ENCODE data around the gene TFAP2B. TPM values are rescaled to one million over a fixed set of nuclear protein-coding genes. Genes with fewer than 3 reads are reported as not detected.

The TFAP2B gene
- total RNA-seq: 0.53 and 0.70 TPM in 2 replicates

DNA sequence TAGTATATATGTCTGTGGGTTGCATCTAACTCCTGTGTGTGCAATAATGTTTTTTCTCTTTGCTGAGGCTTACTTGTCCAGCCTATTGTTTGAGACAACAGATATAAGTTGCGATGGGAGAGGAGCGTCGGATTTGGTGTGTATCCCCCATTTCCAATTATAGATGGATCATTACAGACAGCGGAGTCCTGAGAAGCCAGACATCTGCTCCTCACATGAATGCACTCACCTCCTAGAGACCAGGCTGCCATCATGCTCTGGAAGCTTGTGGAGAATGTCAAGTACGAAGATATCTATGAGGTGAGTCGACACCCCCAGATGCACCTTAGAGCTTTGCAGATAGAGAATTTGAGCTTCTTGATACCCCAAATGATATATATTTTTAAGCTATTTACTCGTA, at the start of gene TFAP2B:
Gene TFAP2B (plus strand): TSS at position 199 of the 400 bp plus-strand sequence. CDS start 21 bp downstream, at position 220.

Other genes starting within 250 kb of the TFAP2B start
- not detected in 2 replicates for gene TFAP2D, start 105.3 kb upstream of the TFAP2B start, total RNA-seq

All from hair follicular keratinocyte (primary cell).